Measurements from ENCODE around the gene MYL3.

DNA sequence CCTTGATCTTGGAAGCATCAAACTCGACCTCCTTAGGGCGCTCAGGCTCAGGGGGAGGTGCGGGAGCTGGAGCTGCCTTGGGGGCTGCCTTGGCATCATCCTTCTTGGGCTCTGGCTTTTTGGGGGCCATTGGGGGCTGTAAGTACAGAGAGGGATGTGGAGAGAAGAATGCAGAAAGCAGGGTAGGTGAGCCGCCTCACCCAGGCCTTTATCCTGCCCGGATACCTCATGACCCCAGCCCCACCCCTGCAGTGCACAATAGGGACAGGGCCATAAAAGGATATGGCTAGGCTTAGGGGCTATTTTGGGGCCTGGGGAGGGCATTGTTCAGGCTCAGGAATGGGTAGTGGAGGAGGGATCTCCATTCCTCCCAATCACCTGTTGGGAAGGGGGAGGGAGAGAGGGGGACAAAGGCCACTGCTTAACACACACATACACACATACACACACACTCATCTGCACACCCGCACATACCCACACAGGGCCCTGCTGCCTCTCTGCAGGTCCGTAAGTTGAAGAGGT, at the start of gene MYL3:
- TF ChIP-seq POLR2A (IDR thresholded peaks at IDR 0.05; ENCODE audit: low read length): no peak
- no peak for TF ChIP-seq GATA1 (IDR thresholded peaks at IDR 0.05; ENCODE audit: low read depth, low read length)

Data from erythroblast (primary cell).